Keratinocyte (primary cell): ENCODE results near the gene MAN1A2. TPM values are rescaled to one million over a fixed set of nuclear protein-coding genes. Genes with fewer than 3 reads are reported as not detected.

ENCODE experiments used
- DNase-seq: peaks from one replicate; pipeline ENCODE4 v3.0.0-alpha.2; 2011; ENCODE audit warnings: low read depth, missing footprints, low spot score
- FAIRE-seq: peaks from 2 replicates; lab custom pipeline; 2011; peaks lifted over from hg19 to GRCh38; lab: Jason Lieb, UNC
- H2AFZ ChIP-seq: 2 replicates; pipeline ENCODE4 v1.6.0; 2012; ENCODE audit warnings: low read length, control low read depth, inconsistent platforms; ENCODE audit not compliant: control insufficient read depth
- H3K27ac ChIP-seq: 2 replicates; pipeline ENCODE4 v1.5.1; 2011; ENCODE audit warnings: low read length; ENCODE audit not compliant: control insufficient read depth, insufficient read depth
- H3K27me3 ChIP-seq: 3 replicates; pipeline ENCODE4 v1.6.0; 2011; ENCODE audit warnings: low read length; ENCODE audit not compliant: control insufficient read depth, insufficient read depth; ENCODE audit errors: extremely low read depth
- H3K36me3 ChIP-seq, 2 experiments: 2 replicates in 1 of 2; 3 replicates in 1 of 2; pipeline ENCODE4 v1.5.1; 2011; ENCODE audit warnings: low read length in 2 of 2, mild to moderate bottlenecking in 1 of 2; ENCODE audit not compliant: control insufficient read depth in 2 of 2, insufficient read depth in 2 of 2; ENCODE audit errors: extremely low read depth in 1 of 2
- H3K4me1 ChIP-seq: 3 replicates; pipeline ENCODE4 v1.5.1; 2011; ENCODE audit warnings: low read length; ENCODE audit not compliant: control insufficient read depth, insufficient read depth; ENCODE audit errors: extremely low read depth
- H3K4me2 ChIP-seq: 3 replicates; pipeline ENCODE4 v1.6.0; 2011; ENCODE audit warnings: low read depth, low read length; ENCODE audit not compliant: control insufficient read depth, insufficient read depth; ENCODE audit errors: extremely low read depth
- H3K4me3 ChIP-seq, 3 experiments: fragments of 200-600 bp in 1 of 3; sonication (generic) in 1 of 3; 2 replicates in 2 of 3; 3 replicates in 1 of 3; pipeline ENCODE4 v1.5.1; 2011 to 2016; ENCODE audit warnings: low read length in 3 of 3, mild to moderate bottlenecking in 3 of 3, control low read depth in 2 of 3, inconsistent platforms in 1 of 3, low read depth in 1 of 3, mixed read lengths in 1 of 3, mixed run types in 1 of 3, moderate library complexity in 1 of 3; ENCODE audit not compliant: control insufficient read depth in 2 of 3, insufficient read depth in 2 of 3; ENCODE audit errors: extremely low read depth in 1 of 3
- H3K79me2 ChIP-seq: 2 replicates; pipeline ENCODE4 v1.6.0; 2012; ENCODE audit warnings: low read length; ENCODE audit not compliant: control insufficient read depth, insufficient read depth
- H3K9ac ChIP-seq: 3 replicates; pipeline ENCODE4 v1.6.0; 2011; ENCODE audit warnings: low read length; ENCODE audit not compliant: control insufficient read depth, insufficient read depth; ENCODE audit errors: extremely low read depth
- H3K9me1 ChIP-seq: 3 replicates; pipeline ENCODE4 v1.6.0; 2011; ENCODE audit warnings: low read length; ENCODE audit not compliant: control insufficient read depth, insufficient read depth; ENCODE audit errors: extremely low read depth
- H3K9me3 ChIP-seq: 2 replicates; pipeline ENCODE4 v1.5.1; 2012; ENCODE audit warnings: low read depth, low read length; ENCODE audit not compliant: control insufficient read depth
- H4K20me1 ChIP-seq: 3 replicates; pipeline ENCODE4 v1.6.0; 2011; ENCODE audit warnings: low read length; ENCODE audit not compliant: control insufficient read depth, insufficient read depth; ENCODE audit errors: extremely low read depth
- CTCF ChIP-seq, 3 experiments: IDR thresholded peaks in 1 of 3; conservative IDR thresholded peaks in 1 of 3; optimal IDR thresholded peaks in 1 of 3; 2 replicates in 2 of 3; 3 replicates in 1 of 3; pipeline versions ENCODE3 to v1.5.1; 2011; ENCODE audit warnings: low read length in 3 of 3, mild to moderate bottlenecking in 3 of 3, moderate library complexity in 2 of 3, control low read depth in 1 of 3, inconsistent platforms in 1 of 3; ENCODE audit not compliant: insufficient read depth in 2 of 3; ENCODE audit errors: extremely low read depth in 1 of 3
- EZH2 ChIP-seq: IDR thresholded peaks from one replicate; pipeline ENCODE4 v1.6.1; 2012; ENCODE audit warnings: inconsistent platforms, mild to moderate bottlenecking, low read length, moderate library complexity
- dilution Hi-C: fragments of 300-500 bp; cut with MboI; formaldehyde crosslinking; loops from one replicate; pipeline ENCODE4 v1.7.0; 2020; ENCODE audit warnings: low sequenced_read_pairs; ENCODE audit not compliant: extremely low pct_ligation_motif_present
- polyA plus RNA-seq, 5 experiments: library from polyadenylated mRNA; depleted of rRNA in 3 of 5; stranded (reverse) in 3 of 5; stranded (forward) in 1 of 5; unstranded in 1 of 5; fragments of >200 nt; gene quantifications; 1 replicate in 1 of 5; 2 replicates in 3 of 5; 3 replicates in 1 of 5; pipeline versions ENCODE4 v1.2.1 to v1.2.3, GENCODE V29; 2011 to 2012; ENCODE audit warnings: missing spikeins in 2 of 5, low read depth in 1 of 5, low replicate concordance in 1 of 5

Gene MAN1A2
- polyA plus RNA-seq, 1 donor (not counting 4 experiments of a cell fraction or from before 2014, with no cell fraction given) = 19.0 TPM

- Histone ChIP-seq H2AFZ (no peak overlapping the region), H3K9me3 (no peaks in the 10 kb centered on the region), H3K4me3 (no peak overlapping the region), H3K79me2 (no peaks in the 10 kb centered on the region), H3K4me1 (no peaks in the 10 kb centered on the region), H3K36me3 (no peaks in the 10 kb centered on the region), H3K27ac (no peak overlapping the region), H4K20me1 (no peaks in the 10 kb centered on the region), H3K27me3 (no peaks in the 10 kb centered on the region), H3K9ac (no peak overlapping the region), H3K9me1 (no peaks in the 10 kb centered on the region), H3K4me2 (no peak overlapping the region)
- FAIRE-seq (no peak), DNase-seq (no peak)
- TF ChIP-seq CTCF (optimal IDR thresholded peaks at IDR 0.05 in 1 of 3, IDR thresholded peaks at IDR 0.05 in 1 of 3, conservative IDR thresholded peaks at IDR 0.05 in 1 of 3; ENCODE audit: extremely low read depth in 1 of 3, insufficient read depth in 2 of 3, low read length in 3 of 3) (no peak), EZH2 (no peak)
- dilution Hi-C loops = no loop called here
Measured at GRCh38 chr1:117576236-117576635, 209.0 kb downstream of the MAN1A2 start.

GRCh38 chr1:117577191-117577885 is 210.1 kb downstream of the MAN1A2 start:
- no peak for FAIRE-seq
- dilution Hi-C loops = no loop called here

More at GRCh38 chr1:117577191-117577885, 210.1 kb downstream of the MAN1A2 start:
- Histone ChIP-seq H3K27me3 (no peaks in the 10 kb centered on the region), H3K9me1 (no peaks in the 10 kb centered on the region), H3K9ac (no peak overlapping the region), H3K4me3 (no peak overlapping the region), H4K20me1 (no peaks in the 10 kb centered on the region), H3K79me2 (no peaks in the 10 kb centered on the region), H3K4me2 (no peak overlapping the region), H3K4me1 (no peaks in the 10 kb centered on the region), H3K9me3 (no peaks in the 10 kb centered on the region), H3K36me3 (no peaks in the 10 kb centered on the region), H3K27ac (no peak overlapping the region), H2AFZ (no peak overlapping the region)
- no peak for DNase-seq
- no peak for TF ChIP-seq CTCF (optimal IDR thresholded peaks at IDR 0.05 in 1 of 3, IDR thresholded peaks at IDR 0.05 in 1 of 3, conservative IDR thresholded peaks at IDR 0.05 in 1 of 3; ENCODE audit: extremely low read depth in 1 of 3, insufficient read depth in 2 of 3, low read length in 3 of 3)
- no peak for TF ChIP-seq EZH2
